ENCODE results near the gene CFAP97D2.

Gene CFAP97D2

GRCh38 chr13:114140131-114140905 lies 38.7 kb upstream of the CFAP97D2 start:
- CTCF ChIA-PET, result no interaction called here
- no peak for DNase-seq (ENCODE audit: extremely low spot score)
- TF ChIP-seq CTCF (IDR thresholded peaks at IDR 0.05; ENCODE audit: control extremely low read depth, extremely low read depth, low read depth, missing control alignments), result no peak
- POLR2A ChIA-PET, result no interaction called here

- DNase-seq (ENCODE audit: extremely low spot score), result no peak
- no peak for TF ChIP-seq CTCF (IDR thresholded peaks at IDR 0.05; ENCODE audit: control extremely low read depth, extremely low read depth, low read depth, missing control alignments)
- POLR2A ChIA-PET, result no interaction called here
- CTCF ChIA-PET, result no interaction called here
These were observed 38.2 kb upstream of the CFAP97D2 start for GRCh38 chr13:114140906-114141250.

- ChIA-PET CTCF (no interaction called here), POLR2A (no interaction called here)
- DNase-seq (ENCODE audit: extremely low spot score), result no peak
- TF ChIP-seq CTCF (IDR thresholded peaks at IDR 0.05; ENCODE audit: control extremely low read depth, extremely low read depth, low read depth, missing control alignments), result no peak
These were observed 37.6 kb upstream of the CFAP97D2 start for GRCh38 chr13:114141261-114141996.

- CTCF ChIA-PET, result interaction anchor here (1.6 kb wide), 1 partner anchor 11 kb away, joined by 5 read pairs; no protein-coding TSS in a partner anchor
- POLR2A ChIA-PET, result no interaction called here
- TF ChIP-seq CTCF (IDR thresholded peaks at IDR 0.05; ENCODE audit: control extremely low read depth, extremely low read depth, low read depth, missing control alignments), result no peak
- DNase-seq (ENCODE audit: extremely low spot score), result no peak
These were observed 36.9 kb upstream of the CFAP97D2 start for GRCh38 chr13:114142137-114142550.

- TF ChIP-seq CTCF (IDR thresholded peaks at IDR 0.05; ENCODE audit: control extremely low read depth, extremely low read depth, low read depth, missing control alignments), result no peak
- CTCF ChIA-PET, result interaction anchor here (1.6 kb wide), 1 partner anchor 12 kb away, joined by 5 read pairs; no protein-coding TSS in a partner anchor
- DNase-seq (ENCODE audit: extremely low spot score), result no peak
- POLR2A ChIA-PET, result no interaction called here
These were observed 36.2 kb upstream of the CFAP97D2 start for GRCh38 chr13:114142640-114143490.
